ENCODE data around the gene GDF7. TPM values are rescaled to one million over a fixed set of nuclear protein-coding genes. Genes with fewer than 3 reads are reported as not detected.

GDF7 gene
- total and polyA plus RNA-seq, 2 of the 8 experiments (the other 6 are each of a cell fraction or from before 2014, with no cell fraction given): 0.04 to 0.06 TPM

DNA sequence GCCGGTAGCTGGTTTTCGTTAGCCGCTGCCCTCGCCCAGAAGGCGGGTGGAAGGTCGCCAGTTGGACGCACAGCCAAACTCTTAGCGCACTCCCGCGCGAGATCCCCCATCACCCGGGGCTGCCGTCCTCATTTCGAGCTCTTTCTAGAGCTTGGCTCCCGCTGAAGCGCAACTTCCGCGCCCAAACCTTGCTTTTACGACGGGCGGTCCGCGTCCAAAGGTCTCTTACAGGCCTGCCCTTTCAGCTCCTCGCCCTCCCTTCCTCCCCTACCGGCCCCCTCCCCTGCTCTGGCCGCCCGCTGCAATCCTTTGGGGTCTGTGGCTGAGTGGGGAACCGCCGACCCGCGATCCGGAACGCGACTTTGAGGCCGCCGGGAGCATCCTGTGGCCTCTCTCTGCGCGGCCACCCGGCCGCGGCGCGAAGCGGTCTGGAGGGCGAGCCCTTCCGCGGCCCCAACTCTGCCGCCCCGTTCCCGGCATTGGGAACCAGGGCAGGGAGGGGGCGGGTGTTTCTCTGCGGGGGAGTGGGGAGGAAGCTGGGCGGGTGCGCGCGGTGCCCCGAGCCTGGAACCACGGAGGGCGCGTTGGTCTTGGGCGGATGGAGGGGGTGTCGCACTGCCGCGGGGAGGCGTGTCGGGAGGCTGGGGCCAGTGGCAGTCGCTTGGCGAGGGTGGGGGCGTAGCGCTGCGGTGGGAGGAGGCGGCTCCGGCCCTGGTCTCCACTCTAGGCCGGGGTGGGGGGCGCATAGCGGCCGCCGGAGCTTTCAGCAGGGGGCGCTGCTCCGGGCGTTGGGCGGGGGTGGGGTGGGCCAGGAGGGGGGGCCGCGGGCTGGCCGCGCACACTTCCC, at the start of gene GDF7 (continued):
- no peak for TF ChIP-seq CHD1 (IDR thresholded peaks at IDR 0.05; ENCODE audit: low read depth, low read length)
- TF ChIP-seq, protein P1, sequence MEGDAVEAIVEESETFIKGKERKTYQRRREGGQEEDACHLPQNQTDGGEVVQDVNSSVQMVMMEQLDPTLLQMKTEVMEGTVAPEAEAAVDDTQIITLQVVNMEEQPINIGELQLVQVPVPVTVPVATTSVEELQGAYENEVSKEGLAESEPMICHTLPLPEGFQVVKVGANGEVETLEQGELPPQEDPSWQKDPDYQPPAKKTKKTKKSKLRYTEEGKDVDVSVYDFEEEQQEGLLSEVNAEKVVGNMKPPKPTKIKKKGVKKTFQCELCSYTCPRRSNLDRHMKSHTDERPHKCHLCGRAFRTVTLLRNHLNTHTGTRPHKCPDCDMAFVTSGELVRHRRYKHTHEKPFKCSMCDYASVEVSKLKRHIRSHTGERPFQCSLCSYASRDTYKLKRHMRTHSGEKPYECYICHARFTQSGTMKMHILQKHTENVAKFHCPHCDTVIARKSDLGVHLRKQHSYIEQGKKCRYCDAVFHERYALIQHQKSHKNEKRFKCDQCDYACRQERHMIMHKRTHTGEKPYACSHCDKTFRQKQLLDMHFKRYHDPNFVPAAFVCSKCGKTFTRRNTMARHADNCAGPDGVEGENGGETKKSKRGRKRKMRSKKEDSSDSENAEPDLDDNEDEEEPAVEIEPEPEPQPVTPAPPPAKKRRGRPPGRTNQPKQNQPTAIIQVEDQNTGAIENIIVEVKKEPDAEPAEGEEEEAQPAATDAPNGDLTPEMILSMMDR (IDR thresholded peaks at IDR 0.05; ENCODE audit: control extremely low read depth in 1 of 3, insufficient read depth in 1 of 3, low read depth in 1 of 3, low read length in 3 of 3): peak in 1 of 3 experiments; percentile 35; a peak in 2 of 4 replicates
- TF ChIP-seq EGR1 (IDR thresholded peaks at IDR 0.05; ENCODE audit: borderline replicate concordance, low read depth, low read length): 0 out of 2 replicates have a peak, but pooled peaks have one; percentile 8
- TF ChIP-seq JUN (IDR thresholded peaks at IDR 0.05; ENCODE audit: low read depth, low read length): no peak
- TF ChIP-seq, protein P2, sequence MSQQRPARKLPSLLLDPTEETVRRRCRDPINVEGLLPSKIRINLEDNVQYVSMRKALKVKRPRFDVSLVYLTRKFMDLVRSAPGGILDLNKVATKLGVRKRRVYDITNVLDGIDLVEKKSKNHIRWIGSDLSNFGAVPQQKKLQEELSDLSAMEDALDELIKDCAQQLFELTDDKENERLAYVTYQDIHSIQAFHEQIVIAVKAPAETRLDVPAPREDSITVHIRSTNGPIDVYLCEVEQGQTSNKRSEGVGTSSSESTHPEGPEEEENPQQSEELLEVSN (IDR thresholded peaks at IDR 0.05): peak; percentile 34; the same call in 1 of the 2 replicates
- TF ChIP-seq PHF8 (conservative IDR thresholded peaks at IDR 0.05; ENCODE audit: low read depth, low read length): peak; percentile 50
- peak; percentile 87 for TF ChIP-seq KDM4A (IDR thresholded peaks at IDR 0.05; ENCODE audit: low read depth, low read length, severe bottlenecking)

Data from H1 (cell line).